Measurements from ENCODE around the gene PPP2CA.
"Not testable (repeated sequence)": the region's sequence is repeated elsewhere in the genome, so short reads cannot be mapped to it uniquely, and the experiment has no call there.

The PPP2CA gene

DNA sequence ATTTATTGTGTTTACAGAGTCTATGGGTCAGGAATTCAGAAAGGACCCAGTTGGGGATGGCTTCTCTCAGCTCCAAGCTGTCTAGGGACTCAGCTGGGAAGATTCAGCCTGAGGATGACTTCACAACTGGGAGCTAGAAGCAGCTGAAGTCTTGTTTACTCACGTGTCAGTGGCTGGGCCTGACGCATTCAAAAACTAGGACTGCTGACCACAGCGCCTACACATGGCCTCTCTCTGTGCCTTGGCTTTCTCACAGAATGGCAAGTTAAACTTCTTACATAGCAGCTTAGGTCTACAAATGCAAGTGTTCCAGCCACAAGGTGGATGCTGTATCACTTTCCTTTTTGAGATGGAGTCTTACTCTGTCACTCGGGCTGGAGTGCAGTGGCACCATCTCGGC, 16.3 kb upstream of the PPP2CA start:
- no peak for DNase-seq

- DNase-seq = no peak
These were observed 14.6 kb upstream of the PPP2CA start for GRCh38 chr5:134240421-134240962.

- DNase-seq = no peak
These were observed 10.9 kb upstream of the PPP2CA start for GRCh38 chr5:134236820-134237219.

DNA sequence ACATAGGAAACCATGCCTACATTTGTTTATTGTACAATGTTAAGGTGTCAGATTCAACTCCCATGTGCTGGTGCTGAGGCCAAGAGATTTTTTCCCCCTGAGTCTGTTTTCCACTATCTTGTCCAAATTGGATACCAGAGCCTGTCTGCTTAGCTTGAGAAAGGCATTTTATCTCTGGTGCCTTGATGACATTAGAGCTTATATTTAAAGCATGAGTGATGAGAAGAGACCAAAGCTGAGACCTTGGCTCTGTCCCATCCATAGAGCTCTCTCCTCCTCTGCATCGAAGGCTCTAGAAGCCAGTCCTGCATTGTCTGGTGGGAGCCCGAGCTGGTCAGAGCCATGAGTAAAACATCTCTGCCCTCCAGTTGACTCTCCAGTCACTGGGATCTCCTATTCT, 10.4 kb upstream of the PPP2CA start:
- no peak for DNase-seq

GRCh38 chr5:134228624-134229023, 2.8 kb upstream of the PPP2CA start:
- DNase-seq = no peak

DNA sequence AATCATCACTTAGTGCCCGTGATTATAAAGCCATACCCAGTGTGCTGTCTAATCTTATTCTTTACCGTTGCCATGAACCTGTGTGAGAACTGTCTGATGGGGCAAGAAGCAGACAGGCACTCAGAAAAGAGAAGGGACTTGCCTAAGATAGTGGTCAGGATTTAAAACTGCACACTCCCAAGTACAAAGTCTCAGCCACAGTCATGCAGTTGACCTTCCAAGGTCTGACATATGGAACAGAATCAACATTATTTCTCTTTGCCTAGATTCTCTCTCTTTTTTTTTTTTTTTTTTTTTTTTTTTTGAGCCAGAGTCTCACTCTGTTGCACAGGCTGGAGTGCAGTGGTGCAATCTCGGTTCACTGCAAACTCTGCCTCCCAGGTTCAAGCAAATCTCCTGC, 1.9 kb upstream of the PPP2CA start:
- DNase-seq = no peak

GRCh38 chr5:134227259-134227658, 1.4 kb upstream of the PPP2CA start:
- no peak for DNase-seq

GRCh38 chr5:134226441-134227192, 744 bp upstream of the PPP2CA start:
- DNase-seq = no peak

GRCh38 chr5:134224888-134225779, 739 bp downstream of the PPP2CA start:
- DNase-seq = no peak

GRCh38 chr5:134223406-134224248, 2.2 kb downstream of the PPP2CA start:
- DNase-seq = no peak

DNA sequence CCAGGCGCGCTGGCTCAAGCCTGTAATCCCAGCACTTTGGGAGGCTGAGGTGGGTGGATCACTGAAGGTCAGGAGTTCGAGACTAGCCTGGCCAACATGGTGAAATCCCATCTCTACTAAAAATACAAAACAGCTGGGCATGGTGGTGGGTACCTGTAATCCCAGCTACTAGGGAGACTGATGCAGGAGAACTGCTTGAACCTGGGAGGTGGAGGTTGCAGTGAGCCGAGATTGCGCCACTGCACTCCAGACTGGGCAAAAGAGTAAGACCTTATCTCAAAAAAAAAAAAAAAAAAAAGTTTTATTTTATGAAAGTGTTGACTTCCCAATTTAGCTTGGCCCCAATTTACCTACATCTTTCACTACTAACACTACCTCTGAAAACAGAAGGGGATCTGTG, 4.2 kb downstream of the PPP2CA start:
- DNase-seq = not testable (repeated sequence)

DNA sequence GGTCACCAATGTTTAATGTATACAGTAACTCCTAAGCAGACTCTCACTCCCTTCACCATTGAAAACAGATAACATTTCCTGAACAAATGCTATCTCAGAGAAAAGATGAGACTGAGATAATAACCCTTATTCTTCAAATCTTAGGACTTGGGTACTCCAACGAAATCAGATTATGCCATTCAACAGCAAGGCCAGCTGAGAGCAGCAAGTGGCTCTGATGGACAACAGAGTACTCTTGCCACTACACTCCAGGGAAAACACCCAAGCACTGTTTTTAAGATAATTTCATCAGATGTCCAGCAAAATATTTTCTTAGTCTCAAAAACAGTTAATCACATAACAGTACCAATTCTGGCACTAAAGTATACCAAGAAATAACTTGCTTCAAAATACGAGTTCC, 10.1 kb downstream of the PPP2CA start:
- DNase-seq = no peak

DNA sequence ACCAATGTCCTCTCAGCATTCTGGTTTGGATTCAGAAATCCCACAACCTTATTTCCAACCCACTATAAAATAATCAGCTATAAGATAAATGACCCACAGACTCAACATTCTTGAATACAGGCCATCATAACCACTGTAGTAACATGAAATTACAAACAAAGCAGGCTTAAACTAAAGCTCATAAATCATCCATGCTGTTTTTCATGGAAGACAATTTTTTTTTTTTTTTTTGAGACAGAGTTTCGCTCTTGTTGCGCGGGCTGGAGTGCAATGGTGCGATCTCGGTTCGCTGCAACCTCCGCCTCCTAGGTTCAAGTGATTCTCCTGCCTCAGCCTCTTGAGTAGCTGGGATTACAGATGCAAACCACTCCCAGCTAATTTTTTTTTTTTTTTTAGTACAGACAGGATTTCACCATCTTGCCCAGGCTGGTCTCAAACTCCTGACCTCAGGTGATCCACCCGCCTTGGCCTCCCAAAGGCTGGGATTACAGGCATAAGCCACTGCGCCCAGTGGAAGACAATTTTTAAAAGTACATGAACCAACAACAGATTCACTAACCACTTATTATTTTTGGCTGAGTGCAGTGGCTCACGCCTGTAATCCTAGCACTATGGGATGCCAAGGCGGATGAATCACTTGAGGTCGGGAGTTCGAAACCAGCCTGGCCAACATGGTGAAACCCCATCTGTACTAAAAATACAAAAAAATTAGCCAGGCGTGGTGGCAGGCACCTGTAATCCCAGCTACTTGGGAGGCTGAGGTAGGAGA, 14.4 kb downstream of the PPP2CA start:
- not testable (repeated sequence) for DNase-seq

DNA sequence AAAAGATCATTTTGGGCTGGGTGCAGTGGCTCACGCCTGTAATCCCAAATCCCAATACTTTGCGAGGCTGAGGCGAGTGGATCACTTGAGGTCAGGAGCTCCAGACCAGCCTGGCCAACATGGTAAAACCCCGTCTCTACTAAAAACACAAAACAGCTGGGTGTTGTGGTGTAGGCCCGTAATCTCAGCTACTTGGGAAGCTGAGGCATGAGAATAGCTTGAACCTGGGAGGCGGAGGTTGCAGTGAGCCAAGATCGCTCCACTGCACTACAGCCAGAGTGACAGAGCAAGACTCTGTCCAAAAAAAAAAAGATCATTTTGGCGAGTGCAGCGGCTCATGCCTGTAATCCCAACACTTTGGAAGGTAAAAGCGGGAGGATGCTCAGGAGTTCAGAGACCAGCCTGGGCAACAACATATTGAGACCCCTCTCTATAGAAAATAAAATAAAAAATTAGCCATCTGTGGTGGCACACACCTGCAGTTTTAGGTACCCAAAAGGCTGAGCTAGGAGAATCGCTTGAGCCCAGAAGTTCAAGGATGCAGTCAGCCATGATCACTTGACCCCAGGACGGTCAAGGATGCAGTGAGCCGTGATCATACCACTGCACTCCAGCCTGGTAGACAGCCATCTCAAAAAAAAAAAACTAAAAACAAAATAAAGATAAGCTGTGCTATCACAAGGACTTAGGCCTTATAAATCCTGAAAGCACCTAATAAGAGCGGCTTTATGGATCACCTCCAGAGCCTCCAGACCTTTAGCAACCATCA, 16.2 kb downstream of the PPP2CA start:
- DNase-seq = no peak

DNA sequence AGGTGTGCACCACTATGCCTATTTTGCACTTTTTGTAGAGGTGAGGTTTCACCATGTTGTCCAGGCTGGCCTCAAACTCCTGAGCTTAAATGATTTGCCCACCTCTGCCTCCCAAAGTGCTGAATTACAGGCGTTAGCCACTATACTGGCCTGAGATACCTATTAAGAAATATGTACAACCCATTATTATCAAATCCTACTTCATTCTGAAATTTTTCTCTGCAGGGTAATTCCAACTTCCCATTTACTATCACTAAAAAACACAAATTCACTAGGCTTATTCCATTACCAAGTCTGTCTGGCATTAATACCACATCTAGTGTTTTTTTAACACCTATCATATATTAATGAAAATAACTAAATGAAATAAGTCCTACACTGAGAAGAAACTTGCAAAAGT, 18.2 kb downstream of the PPP2CA start:
- no peak for DNase-seq

GRCh38 chr5:134206627-134207160, 19.2 kb downstream of the PPP2CA start:
- DNase-seq = no peak

DNA sequence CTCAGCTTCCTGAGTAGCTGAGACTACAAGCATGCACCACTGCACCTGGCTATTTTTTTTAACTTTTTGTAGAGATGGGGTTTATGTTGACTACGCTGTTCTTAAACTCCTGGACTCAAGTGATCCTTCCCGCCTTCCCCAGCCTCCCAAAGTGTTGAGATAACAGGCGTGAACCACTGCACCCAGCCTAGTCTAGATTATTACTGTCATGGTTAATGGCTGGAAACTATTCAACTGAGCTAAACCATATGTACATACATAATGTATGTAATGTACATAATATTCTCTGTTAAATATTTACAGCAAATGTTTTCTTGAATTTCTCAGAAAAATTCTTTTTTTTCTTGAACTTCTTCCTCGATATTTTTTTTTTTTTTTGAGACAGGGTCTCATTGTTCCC, 21.3 kb downstream of the PPP2CA start:
- no peak for DNase-seq

GRCh38 chr5:134203630-134204029, 22.2 kb downstream of the PPP2CA start:
- no peak for DNase-seq

DNA sequence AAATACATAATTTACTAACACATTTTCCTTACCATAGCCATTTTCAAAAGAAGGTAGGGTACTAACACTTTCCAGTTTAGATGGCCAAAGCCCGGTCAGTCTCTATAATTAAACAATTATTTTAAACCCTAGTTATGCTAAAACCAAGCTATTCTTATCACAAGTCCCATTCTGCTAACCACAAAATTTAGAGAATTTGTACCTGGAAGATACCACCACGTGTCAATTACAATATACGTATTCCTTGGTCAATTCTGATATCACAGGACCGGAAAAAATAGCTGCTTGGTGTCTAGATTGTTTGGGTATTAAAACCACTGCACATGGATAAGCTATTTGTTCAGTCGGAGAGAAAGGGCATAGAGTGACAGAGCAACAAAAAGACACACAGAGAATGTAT, 30.2 kb downstream of the PPP2CA start:
- DNase-seq = no peak

DNA sequence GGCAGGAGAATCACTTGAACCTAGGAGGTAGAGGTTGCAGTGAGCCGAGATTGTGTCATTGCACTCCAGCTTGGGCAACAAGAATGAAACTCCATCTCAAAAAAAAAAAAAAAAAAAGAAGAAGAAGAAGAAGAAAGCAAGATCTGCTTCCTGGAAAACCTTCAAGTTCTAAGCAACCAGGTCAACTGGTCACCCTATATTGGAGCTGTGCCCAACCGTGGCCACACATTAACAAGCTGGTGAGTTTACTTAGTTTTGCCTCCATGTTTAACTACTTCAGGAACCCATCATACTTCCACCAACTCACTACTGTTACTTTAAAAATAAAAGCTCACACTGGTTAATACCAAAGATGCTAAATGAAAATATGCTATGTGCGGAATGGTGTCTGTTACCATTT, 36.8 kb downstream of the PPP2CA start:
- DNase-seq = no peak

DNA sequence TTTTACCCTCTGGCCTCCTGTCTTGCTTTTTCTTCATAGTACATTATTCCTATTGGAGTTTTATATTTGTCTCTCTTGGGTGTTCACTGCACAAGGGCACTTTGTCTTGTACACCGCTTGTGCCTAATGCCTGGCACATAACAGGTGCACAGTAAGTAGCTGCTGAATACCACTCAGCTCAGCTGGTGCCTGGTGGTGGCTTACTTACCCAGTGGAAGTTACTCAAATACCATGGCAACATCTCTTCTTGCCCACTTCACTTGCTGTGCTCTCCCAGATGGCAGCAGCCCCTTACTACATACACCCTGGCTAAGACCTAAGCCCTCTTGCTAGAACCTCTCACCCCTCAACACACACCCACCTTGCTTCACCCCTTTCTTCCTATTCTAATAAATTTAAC, 37.8 kb downstream of the PPP2CA start:
- DNase-seq = no peak

All from DMS153 (cell line).